Activated naive CD4-positive, alpha-beta T cell treated with anti-CD3 and anti-CD28 coated beads, Interleukin-2, amount 50 U/mL, for 72 hours (primary cell): ENCODE data around the gene PPP6R3. TPM values are rescaled to one million over a fixed set of nuclear protein-coding genes. Genes with fewer than 3 reads are reported as not detected.

ENCODE experiments used
- ATAC-seq, 2 donors: fragments of 150-1000 bp; cut with Tn5 transposase; 2 replicates each; pipeline ENCODE4 v1.10.0; 2021; ENCODE audit warnings: mild to moderate bottlenecking in 2 of 2, moderate library complexity in 2 of 2
- DNase-seq, 2 donors: peaks; one replicate each; pipeline ENCODE4 v3.0.0; 2021 to 2022; ENCODE audit warnings: low spot score in 2 of 2
- H3K27ac Mint-ChIP-seq, 2 donors: one replicate each; pipeline ENCODE4 v1.8.0; 2022; ENCODE audit warnings: mild to moderate bottlenecking in 2 of 2, mixed read lengths in 2 of 2
- H3K36me3 Mint-ChIP-seq, 2 donors: one replicate each; pipeline ENCODE4 v1.8.0; 2022; ENCODE audit warnings: mixed read lengths in 2 of 2
- H3K9me3 Mint-ChIP-seq, 2 donors: one replicate each; pipeline ENCODE4 v1.8.0; 2022; ENCODE audit warnings: mixed read lengths in 2 of 2
- total RNA-seq, 2 donors: library from RNA; stranded (reverse); gene quantifications; one replicate each; pipeline ENCODE4 v1.2.3, GENCODE V29; 2022

Gene PPP6R3
- total RNA-seq, 2 donors from 2014 or later: 118 to 149 TPM

DNA sequence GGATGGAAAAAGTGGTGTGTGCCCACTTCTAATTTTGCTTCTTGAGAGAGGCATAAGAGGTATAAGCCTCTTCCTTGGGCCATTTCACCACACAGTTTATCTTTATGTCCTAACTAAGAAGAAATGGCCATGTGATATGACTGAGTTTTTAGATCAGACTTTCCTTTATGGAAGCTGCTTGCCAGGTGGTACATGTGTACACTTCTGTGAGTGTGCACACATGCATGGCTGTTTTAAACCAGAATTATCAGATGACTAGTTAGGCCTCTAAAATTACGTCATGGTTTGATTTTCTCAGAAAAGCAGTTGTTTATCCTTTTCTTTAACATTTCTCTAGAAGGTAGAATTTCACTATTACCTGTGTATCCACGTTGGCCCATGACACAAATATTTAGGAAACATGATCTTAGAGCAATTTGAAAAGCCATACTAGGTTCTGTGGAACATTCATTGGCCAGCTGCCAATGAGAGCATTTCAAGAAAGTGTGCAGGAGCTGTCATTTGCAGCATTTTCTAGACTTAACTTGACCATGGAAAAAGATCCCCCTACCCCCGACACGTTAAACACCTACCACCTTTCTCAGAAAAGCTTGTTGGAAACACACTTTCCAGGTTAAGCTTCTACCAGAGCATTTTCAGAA lies 114.6 kb downstream of the PPP6R3 start:
- Mint-ChIP-seq H3K27ac (no peak overlapping the region), H3K9me3 (no peaks in the 10 kb centered on the region), H3K36me3 (peaks cover 0 to 29% of the 10 kb centered on the region in 2 donors)
- ATAC-seq (peak in 1 of 2 donors; percentile 45), DNase-seq (no peak)

DNA sequence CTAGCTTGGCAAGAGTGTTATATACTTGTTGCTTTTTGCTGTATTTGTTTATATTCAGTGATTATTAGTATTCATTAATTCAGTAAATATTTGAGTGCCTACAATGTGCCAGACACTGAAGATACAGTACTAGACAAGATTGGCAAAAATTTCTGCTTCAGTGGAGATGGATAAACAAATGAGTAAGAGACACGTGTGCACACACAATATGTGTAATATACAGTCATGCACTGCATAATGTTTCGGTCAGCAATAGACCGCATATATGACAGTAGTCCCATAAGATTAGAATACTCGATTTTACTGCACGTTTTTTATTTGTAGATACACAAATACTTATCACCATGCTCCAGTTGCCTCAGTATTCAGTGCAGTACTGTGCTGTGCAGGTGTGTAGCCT lies 118.9 kb downstream of the PPP6R3 start:
- no peak for DNase-seq
- H3K36me3 Mint-ChIP-seq: peaks cover 0 to 20% of the 10 kb centered on the region in 2 donors
- no peak overlapping the region for H3K27ac Mint-ChIP-seq
- no peak for ATAC-seq
- H3K9me3 Mint-ChIP-seq: no peaks in the 10 kb centered on the region

GRCh38 chr11:68581439-68581838 lies 120.9 kb downstream of the PPP6R3 start:
- peaks cover 0 to 22% of the 10 kb centered on the region in 2 donors for H3K36me3 Mint-ChIP-seq

DNA sequence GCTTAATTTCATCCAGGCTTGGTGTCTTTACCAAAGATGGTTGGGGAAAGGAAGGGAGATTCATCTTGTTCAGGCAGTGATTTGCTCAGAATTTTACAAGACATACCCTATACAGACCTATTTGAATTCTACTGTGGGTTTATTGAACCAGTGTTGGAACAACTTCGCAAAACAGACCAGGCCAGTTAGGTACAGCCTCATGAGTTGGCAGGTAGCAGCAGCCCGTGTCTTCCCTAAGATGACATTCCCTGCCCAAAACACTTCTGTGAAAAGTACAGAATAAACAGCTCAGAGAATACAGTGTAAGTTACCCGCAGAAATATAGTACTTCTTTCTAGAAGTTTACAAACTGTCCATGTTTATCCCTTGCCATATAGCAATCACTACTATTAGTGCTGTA lies 121.3 kb downstream of the PPP6R3 start:
- peak overlapping the region; percentile 20 to 58 for H3K27ac Mint-ChIP-seq
- H3K9me3 Mint-ChIP-seq: no peaks in the 10 kb centered on the region
- no peak for DNase-seq
- ATAC-seq: no peak
- H3K36me3 Mint-ChIP-seq: peaks cover 0 to 18% of the 10 kb centered on the region in 2 donors

More at GRCh38 chr11:68581439-68581838, 120.9 kb downstream of the PPP6R3 start:
- peak overlapping the region; percentile 20 to 58 for H3K27ac Mint-ChIP-seq
- no peak for ATAC-seq
- no peak for DNase-seq
- no peaks in the 10 kb centered on the region for H3K9me3 Mint-ChIP-seq

- Mint-ChIP-seq H3K9me3 (no peaks in the 10 kb centered on the region), H3K27ac (no peak overlapping the region), H3K36me3 (peaks cover 0 to 17% of the 10 kb centered on the region in 2 donors)
- DNase-seq (no peak), ATAC-seq (no peak)
These were observed 122.0 kb downstream of the PPP6R3 start for GRCh38 chr11:68582416-68583040.

GRCh38 chr11:68583041-68583446 lies 122.5 kb downstream of the PPP6R3 start:
- ATAC-seq (no peak), DNase-seq (no peak)
- Mint-ChIP-seq H3K9me3 (no peaks in the 10 kb centered on the region), H3K27ac (no peak overlapping the region), H3K36me3 (peaks cover 0 to 17% of the 10 kb centered on the region in 2 donors)

DNA sequence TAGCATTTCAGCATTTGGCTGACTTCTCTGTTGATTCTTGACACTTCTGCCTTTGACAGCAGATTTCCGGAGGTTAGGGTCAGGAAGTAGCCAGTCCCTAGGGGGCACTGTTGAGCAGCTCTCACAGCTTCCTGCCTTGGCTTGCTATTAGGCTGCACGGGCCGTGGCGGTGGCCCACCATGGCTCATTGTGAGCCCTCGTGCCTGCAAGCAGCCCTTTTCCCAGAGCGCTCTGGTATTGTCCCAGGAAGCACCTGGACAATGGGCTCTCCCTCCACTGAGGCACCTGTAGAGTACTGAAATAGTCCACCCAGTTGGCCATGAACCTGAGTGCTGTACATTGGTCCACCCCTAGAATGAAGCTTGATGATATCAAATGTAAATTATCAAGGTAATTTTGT lies 123.5 kb downstream of the PPP6R3 start:
- Mint-ChIP-seq H3K27ac (no peak overlapping the region), H3K36me3 (peaks cover 1 to 17% of the 10 kb centered on the region in 2 donors), H3K9me3 (no peaks in the 10 kb centered on the region)
- ATAC-seq (peak; percentile 45 to 58), DNase-seq (peak in 1 of 2 donors; percentile 64)

- H3K9me3 Mint-ChIP-seq: no peaks in the 10 kb centered on the region
- peaks cover 5 to 12% of the 10 kb centered on the region in 2 donors for H3K36me3 Mint-ChIP-seq
- peak overlapping the region in 1 of 2 donors; percentile 90 for H3K27ac Mint-ChIP-seq
- ATAC-seq (peak; percentile 29 to 42), DNase-seq (no peak)
These were observed 124.5 kb downstream of the PPP6R3 start for GRCh38 chr11:68584991-68585524.

GRCh38 chr11:68589547-68590216 lies 129.1 kb downstream of the PPP6R3 start:
- Mint-ChIP-seq H3K36me3 (peaks cover 11 to 20% of the 10 kb centered on the region in 2 donors), H3K27ac (peak overlapping the region in 1 of 2 donors; percentile 0), H3K9me3 (no peaks in the 10 kb centered on the region)
- DNase-seq: no peak
- no peak for ATAC-seq

DNA sequence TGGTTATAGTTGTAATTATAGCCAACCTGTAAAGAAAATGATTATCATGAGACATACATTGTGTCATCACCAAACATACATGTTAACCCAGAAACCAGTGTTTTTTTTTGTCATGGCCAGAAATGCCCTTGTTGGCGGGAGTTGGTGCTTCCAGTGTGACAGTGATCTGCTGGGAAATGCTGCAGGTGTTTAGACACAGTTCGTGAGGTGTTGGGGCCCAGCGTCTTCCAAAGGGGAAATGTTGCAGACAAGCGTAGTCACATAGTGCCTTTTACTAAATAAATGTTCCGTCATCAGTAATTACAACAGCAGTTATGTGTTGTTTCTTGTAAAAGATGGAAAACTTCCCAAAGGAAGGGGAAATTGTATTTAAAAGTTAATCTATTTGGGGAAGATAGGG lies 131.2 kb downstream of the PPP6R3 start:
- no peak for DNase-seq
- Mint-ChIP-seq H3K9me3 (no peaks in the 10 kb centered on the region), H3K36me3 (peaks cover 18 to 28% of the 10 kb centered on the region in 2 donors), H3K27ac (peak overlapping the region in 1 of 2 donors; percentile 53)
- ATAC-seq: no peak

GRCh38 chr11:68593441-68593840 lies 132.9 kb downstream of the PPP6R3 start:
- ATAC-seq: no peak
- DNase-seq: no peak
- peaks cover 27 to 35% of the 10 kb centered on the region in 2 donors for H3K36me3 Mint-ChIP-seq

GRCh38 chr11:68594123-68594522 lies 133.6 kb downstream of the PPP6R3 start:
- H3K27ac Mint-ChIP-seq: peak overlapping the region in 1 of 2 donors; percentile 78
- no peak for ATAC-seq
- DNase-seq: no peak
- H3K9me3 Mint-ChIP-seq: no peaks in the 10 kb centered on the region
- peaks cover 25 to 38% of the 10 kb centered on the region in 2 donors for H3K36me3 Mint-ChIP-seq

More at GRCh38 chr11:68593441-68593840, 132.9 kb downstream of the PPP6R3 start:
- no peaks in the 10 kb centered on the region for H3K9me3 Mint-ChIP-seq
- peak overlapping the region in 1 of 2 donors; percentile 78 for H3K27ac Mint-ChIP-seq

- ATAC-seq: no peak
These were observed 135.7 kb downstream of the PPP6R3 start for GRCh38 chr11:68596231-68596630.

DNA sequence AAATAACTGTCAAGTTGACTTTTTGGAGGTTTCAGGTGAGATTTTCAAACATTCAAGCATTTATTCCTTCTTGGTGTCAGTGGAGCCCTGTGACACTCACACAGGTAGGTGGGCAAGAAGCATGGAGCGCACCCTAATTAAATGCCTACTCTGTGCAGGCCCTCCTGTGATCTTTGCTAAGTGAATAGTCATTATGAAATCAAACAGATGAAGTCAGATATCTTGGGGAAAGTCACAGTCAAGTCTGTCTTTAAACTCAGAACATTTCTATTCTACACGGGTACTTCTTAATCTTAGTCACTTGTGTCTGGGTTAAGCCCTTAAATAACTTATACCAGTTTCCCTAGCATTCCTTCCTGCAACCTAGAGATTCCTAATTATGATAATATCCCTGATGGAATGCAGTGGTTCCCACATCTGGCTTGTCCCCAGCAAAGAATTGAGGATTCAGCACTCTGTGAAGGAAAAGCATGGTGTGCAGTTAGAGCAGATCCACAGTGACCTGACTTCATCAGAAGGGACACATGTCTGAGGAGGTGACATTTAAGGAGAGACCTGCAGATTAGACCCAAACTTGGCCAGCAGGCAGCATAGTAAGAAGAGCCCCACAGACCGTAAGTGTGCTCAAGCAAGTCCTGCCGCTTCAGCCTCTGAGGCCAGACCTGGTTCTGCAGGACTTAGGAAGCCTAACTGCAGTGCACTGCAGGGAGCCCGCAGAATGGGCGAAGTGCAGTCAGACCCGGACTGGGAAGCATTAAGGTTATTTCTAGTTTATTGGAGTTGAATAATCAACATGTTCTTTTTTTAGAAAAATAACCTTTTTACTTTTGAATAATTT lies 138.5 kb downstream of the PPP6R3 start:
- Mint-ChIP-seq H3K9me3 (no peaks in the 10 kb centered on the region), H3K36me3 (peaks cover 45 to 54% of the 10 kb centered on the region in 2 donors), H3K27ac (peak overlapping the region in 1 of 2 donors; percentile 89)
- DNase-seq: no peak
- ATAC-seq: peak; percentile 73

More at GRCh38 chr11:68596231-68596630, 135.7 kb downstream of the PPP6R3 start:
- no peak for DNase-seq
- H3K27ac Mint-ChIP-seq: peak overlapping the region; percentile 40 to 86
- peaks cover 29 to 46% of the 10 kb centered on the region in 2 donors for H3K36me3 Mint-ChIP-seq
- H3K9me3 Mint-ChIP-seq: no peaks in the 10 kb centered on the region

DNA sequence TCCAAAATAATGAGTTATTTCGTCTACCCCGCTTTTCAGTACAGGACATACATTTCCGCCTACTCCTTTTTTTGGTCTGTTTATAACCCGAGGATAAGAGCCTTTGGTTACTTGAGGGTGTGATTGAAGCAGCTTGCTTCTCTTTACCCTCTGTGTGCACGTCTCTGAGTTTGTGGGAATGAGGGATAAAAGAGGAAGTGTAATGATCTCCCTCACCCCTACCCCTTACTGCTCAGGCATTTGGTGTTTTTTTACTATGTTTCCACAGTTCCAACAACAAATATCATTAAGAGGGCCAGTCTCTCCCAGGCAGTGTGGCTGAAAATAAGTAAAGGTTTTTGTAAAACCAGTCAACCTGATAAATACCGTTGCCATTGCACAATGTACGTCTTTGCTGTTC lies 140.6 kb downstream of the PPP6R3 start:
- Mint-ChIP-seq H3K27ac (peak overlapping the region in 1 of 2 donors; percentile 50), H3K36me3 (peaks cover 40 to 55% of the 10 kb centered on the region in 2 donors), H3K9me3 (no peaks in the 10 kb centered on the region)
- DNase-seq (no peak), ATAC-seq (no peak)

DNA sequence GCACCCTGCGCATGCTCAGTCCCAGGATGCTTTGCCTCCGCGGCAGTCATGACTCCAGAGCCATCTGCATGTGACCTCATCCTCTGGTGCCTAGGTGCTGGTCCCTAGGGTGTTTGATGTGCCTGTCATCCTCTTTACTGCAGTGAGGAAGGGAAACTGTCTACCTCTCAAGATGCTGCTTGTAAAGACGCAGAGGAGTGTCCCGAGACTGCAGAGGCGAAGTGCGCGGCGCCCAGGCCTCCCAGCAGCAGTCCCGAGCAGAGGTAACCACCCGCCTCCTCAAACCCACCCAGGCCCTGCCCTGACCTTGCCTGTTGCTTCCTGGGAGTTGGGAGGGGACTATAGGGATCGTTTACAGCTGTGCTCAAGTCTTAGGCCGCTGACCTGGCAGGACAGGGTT lies 149.2 kb downstream of the PPP6R3 start:
- peak in 1 of 2 donors; percentile 23 for ATAC-seq
- peaks cover 16 to 29% of the 10 kb centered on the region in 2 donors for H3K36me3 Mint-ChIP-seq
- no peaks in the 10 kb centered on the region for H3K9me3 Mint-ChIP-seq
- DNase-seq: no peak
- no peak overlapping the region for H3K27ac Mint-ChIP-seq
